NCI-H2196 (cell line): ENCODE measurements around the gene VPS54.

Experiments
- DNase-seq: peaks from one replicate; lab custom pipeline; 2025; ENCODE audit not compliant: unreplicated experiment; lab: John Stamatoyannopoulos, UW

The VPS54 gene

DNA sequence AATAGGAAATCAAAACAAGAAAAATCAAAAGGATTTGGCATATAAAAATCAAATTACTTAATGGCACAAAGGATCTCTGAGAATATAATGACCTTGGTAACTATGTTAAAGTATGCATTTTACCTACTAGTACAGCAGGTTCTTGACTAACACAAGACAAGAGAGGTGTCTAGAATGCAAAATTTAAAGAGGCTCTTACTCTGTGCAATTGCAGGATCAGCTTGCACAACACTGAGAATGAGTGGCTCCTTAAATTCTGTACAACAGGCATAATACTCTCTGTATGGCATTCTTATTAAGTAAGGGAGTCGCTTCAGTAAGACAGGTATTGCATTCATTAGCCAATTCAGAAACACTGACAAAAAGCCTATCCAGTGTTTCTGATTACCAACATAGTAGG, 104.9 kb downstream of the VPS54 start:
- no peak for DNase-seq

- no peak for DNase-seq
Measured at GRCh38 chr2:63903003-63903402, 116.2 kb downstream of the VPS54 start.

DNA sequence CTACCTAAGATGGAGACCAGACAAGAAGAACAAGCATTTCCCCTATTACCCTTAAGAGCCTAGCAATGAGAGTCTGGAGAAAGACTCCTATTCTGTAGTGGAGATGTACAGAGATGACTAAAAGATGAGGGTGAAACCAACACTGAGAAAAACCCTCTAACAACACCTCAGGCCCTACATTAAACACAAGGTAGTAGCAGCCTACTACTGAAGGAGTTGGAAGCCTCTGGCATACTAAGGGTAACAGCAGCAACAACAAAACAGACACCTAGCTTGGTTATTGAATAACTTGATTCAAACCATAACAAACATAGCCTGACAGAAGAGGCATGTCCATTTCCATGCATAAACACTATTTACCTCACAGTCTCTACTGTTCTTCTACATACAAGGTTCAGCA, 117.1 kb downstream of the VPS54 start:
- DNase-seq, result no peak

DNA sequence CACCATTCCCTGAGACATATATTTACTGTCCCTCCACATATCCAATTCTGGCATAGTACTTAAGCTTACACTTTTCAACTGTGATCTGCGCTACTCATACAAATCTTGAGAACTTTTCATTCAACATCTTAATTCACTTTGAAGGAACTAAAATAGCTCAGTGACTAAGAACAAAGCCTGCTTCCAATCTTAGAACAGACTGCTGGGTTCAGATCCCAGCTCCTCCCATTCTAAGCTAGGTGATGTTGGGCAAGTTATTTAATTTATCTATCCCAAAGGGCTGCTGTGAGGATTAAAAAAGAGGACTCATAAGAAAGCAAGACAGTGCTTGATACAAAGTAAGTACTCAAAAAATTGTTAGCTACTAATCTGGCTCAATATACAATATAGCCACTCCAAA, 119.6 kb downstream of the VPS54 start:
- no peak for DNase-seq

GRCh38 chr2:63898839-63899238, 120.4 kb downstream of the VPS54 start:
- no peak for DNase-seq

DNA sequence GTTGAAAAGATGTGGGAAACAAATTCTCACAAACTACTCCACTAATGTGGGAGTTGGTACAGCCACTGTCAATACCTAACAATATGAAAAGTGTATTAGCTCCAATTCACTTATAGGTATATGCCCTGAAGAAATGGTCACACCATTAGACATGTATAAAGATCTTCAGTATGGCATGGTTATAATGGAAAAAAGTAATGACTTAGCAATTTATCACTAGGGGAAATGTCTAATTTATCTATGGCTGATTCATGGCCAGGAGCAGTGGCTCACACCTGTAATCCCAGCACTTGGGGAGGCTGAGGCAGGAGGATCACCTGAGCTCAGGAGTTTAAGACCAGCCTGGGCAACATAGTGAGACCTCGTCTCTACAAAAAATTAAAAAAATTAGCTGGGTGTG, 125.1 kb downstream of the VPS54 start:
- no peak for DNase-seq

DNA sequence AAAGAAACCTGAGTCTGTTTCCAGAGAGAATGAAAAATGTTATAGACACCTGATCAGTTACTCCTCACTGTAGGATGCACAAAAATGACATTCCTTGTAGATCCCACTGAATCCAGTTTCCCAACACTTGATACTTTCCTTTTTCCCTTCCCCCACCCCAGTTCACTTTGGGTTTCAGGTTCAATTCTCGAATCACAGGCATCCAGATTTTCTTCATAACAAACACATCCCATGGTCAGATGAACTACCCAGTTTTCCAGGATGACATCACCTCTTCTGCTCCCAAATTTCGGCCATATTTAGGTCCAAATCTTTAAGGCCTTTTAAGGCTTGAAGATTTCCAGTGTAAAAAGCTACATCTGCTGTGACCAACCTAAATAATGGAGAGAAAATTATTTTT, 126.1 kb downstream of the VPS54 start:
- DNase-seq, result no peak

GRCh38 chr2:63891488-63892030, 127.7 kb downstream of the VPS54 start:
- DNase-seq, result no peak

DNA sequence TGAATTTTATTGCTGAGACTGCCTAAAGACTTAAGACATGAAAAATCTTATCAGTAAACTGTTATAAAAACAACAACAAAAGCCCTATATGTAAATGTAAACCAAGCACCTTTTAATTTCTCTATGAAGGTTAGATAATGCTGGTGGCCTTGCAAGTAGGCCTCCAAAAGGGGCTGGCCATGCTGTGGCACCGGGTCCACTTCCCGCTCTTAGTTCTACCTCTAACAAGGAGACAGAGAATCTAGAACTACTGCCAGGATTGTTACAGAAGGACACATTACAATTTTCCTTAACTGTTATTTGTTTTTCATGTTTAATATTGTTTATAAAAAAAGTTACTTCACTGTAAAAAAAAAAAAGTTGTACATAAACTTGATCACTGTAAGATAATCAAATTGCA, 128.6 kb downstream of the VPS54 start:
- no peak for DNase-seq

DNA sequence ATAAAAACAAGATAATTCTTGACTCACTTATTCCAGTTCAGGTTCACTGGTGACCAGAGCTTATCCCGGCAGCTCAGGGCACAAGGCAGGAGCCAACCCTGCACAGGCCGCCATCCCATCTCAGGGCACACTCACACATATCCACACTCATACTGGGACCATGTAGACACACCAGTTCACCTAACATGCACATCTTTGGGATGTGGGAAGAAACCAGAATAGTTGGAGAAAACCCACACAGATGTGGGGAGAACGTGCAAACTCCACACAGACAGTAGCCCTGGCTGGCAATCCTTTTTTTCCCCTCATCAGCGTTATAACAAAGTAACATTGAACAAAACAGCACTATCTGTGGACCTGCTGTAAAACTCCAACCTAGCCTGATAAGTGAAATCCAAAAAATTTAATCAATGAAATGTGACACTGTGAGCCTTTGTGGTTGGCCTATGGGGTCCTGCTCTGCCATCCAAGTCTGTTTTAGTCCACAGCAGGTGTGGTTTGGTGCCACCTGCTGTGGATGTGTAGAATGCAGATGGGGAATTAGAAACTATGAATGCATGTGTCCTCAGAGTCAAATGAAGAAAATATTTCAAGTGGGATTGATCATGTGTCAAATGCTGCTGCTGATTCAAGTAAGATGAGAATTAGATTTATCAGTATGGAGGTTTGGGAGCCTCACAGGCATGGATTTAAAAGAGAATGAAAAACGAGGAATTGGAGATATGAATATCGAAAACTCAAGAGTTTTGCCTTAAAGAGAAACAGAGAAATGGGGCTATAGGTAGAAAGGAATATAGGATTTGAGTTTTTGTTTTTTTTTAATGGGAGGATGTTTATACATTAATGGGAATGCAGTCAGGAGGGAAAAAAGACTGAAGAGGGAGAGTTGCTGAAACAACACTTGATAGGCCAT, 130.5 kb downstream of the VPS54 start:
- peak; percentile 7 for DNase-seq

- no peak for DNase-seq
Measured at GRCh38 chr2:63888053-63888452, 131.2 kb downstream of the VPS54 start.

- no peak for DNase-seq
Measured at GRCh38 chr2:63886445-63886844, 132.8 kb downstream of the VPS54 start.

DNA sequence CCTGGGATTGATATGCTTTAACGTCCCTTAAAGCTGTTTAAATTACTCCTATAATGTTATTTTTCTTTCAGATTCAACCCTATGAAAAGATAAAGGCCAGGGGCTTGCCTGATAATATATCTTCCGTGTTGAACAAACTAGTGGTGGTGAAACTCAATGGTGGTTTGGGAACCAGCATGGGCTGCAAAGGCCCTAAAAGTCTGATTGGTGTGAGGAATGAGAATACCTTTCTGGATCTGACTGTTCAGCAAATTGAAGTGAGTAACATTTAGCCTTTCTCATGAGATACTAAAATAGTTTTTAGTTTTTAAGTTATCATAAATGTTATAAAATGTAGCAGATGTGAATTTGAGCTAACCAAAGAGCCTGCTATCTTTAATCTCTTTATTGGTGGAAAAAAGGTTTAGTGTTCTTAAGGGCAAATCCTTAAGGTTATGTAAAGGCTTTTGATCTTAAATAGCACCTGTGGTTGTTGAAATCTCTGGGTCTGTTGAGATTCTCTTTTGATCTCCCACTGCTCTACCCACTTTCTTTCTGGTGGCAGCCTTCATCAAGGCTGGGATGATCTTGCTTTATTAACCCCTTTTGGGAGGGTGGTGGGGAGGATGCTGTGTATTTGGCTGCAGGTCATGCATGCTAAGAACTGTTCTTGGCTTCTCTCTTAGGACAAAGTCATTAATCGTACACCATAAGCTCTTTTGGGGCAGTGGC, 136.7 kb downstream of the VPS54 start:
- DNase-seq, result no peak

GRCh38 chr2:63881205-63881604, 138.0 kb downstream of the VPS54 start:
- DNase-seq, result no peak

DNA sequence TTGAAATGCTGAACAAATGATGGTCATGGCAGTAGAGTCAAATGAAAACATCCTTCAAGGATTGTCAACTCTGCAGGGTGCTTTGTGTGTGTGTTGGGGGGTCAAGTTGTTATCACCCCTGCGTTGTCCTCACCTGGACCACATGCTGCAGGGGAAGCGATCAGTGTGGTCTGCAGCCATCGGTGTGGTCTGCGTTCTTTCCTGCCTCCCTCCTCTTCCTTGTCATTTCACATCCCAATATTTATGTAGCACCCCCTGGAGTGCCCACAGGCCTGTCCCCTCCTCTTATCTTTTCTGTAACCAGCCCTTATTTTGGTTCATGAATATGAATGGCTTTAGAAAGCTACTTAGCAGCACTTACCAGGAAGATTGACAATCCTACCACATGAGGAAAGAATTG, 138.6 kb downstream of the VPS54 start:
- no peak for DNase-seq

- DNase-seq, result no peak
Measured at GRCh38 chr2:63879876-63880433, 139.3 kb downstream of the VPS54 start.

GRCh38 chr2:63878486-63878885, 140.7 kb downstream of the VPS54 start:
- DNase-seq, result no peak

GRCh38 chr2:63876311-63876710, 142.9 kb downstream of the VPS54 start:
- DNase-seq, result no peak

GRCh38 chr2:63875559-63876245, 143.5 kb downstream of the VPS54 start:
- no peak for DNase-seq

- DNase-seq, result no peak
Measured at GRCh38 chr2:63875131-63875527, 144.1 kb downstream of the VPS54 start.
